Ectodermal cell (in vitro differentiated cells): ENCODE measurements around the gene PKD2L1.
"Not testable (repeated sequence)": the region's sequence is repeated elsewhere in the genome, so short reads cannot be mapped to it uniquely, and the experiment has no call there.

Experiments
- H3K27ac ChIP-seq: 2 replicates; pipeline ENCODE4 v1.7.0; 2013; ENCODE audit warnings: mild to moderate bottlenecking, low read depth, low read length; ENCODE audit not compliant: insufficient read depth, poor library complexity, severe bottlenecking
- H3K27me3 ChIP-seq: 2 replicates; pipeline ENCODE4 v1.7.0; 2013; ENCODE audit warnings: mild to moderate bottlenecking, low read length; ENCODE audit not compliant: insufficient read depth, control insufficient read depth, poor library complexity, severe bottlenecking
- H3K36me3 ChIP-seq: one replicate; pipeline ENCODE4 v1.7.0; 2013; ENCODE audit warnings: low read length; ENCODE audit not compliant: control insufficient read depth, insufficient read depth
- H3K4me1 ChIP-seq: one replicate; pipeline ENCODE4 v1.7.0; 2013; ENCODE audit warnings: low read length; ENCODE audit not compliant: control insufficient read depth, insufficient read depth
- H3K4me3 ChIP-seq: 2 replicates; pipeline ENCODE4 v1.7.0; 2013; ENCODE audit warnings: low read depth, low read length, control low read depth; ENCODE audit not compliant: insufficient read depth
- H3K9me3 ChIP-seq: 2 replicates; pipeline ENCODE4 v1.7.0; 2013; ENCODE audit warnings: mild to moderate bottlenecking, low read length, moderate library complexity; ENCODE audit not compliant: control insufficient read depth
- WGBS, 2 experiments: methylation state at CpG; one replicate each; pipeline ENCODE4 v1.1.7; 2013; ENCODE audit warnings: missing lambda C conversion rate in 2 of 2; 5-methylcytosine and 5-hydroxymethylcytosine counted together

Gene PKD2L1

DNA sequence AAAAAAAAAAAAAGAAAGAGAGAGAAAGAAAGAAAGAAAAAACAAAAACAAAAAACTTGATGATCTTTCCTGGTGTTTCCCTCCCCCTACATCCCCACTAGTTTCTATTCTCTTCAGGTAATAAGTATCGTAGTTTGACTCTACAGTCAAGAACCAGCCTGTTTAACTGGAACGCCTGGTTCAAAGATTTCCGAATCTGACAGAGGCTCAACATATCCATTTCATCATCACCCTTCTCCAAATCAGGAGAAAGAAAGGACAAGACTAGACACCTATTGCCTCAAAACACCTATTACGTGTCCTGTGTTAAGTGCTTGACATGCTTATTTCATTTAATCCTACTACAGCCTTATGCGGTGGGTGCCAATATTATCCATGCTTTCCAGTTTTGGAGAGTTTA is 23.2 kb downstream of the PKD2L1 start:
- Histone ChIP-seq H3K36me3 (no peaks in the 10 kb centered on the region), H3K9me3 (no peaks in the 10 kb centered on the region), H3K27me3 (peaks cover 25% of the 10 kb centered on the region), H3K4me3 (no peak overlapping the region), H3K4me1 (no peaks in the 10 kb centered on the region), H3K27ac (no peak overlapping the region)
- 90 to 92% methylated on average over 5 of the region's 5 CpGs for WGBS, 2 experiments

DNA sequence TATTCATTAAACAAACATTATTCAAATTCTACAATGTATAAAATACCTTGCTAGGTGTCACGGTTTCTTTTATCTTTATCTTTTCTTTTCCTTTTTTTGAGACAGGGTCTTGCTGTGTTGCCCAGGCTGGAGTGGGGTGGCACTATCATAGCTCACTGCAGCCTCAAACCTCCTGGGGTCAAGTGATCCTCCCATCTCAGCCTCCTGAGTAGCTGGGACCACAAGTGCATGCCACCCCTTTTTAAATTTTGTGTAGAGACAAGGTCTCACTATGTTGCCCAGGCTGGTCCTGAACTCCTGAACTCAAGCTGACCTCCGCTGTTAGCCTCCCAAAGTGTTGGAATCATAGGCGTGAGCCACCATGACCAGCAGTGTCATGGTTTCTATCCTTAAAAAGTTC is 25.6 kb downstream of the PKD2L1 start:
- no peak overlapping the region for H3K27ac ChIP-seq
- no peaks in the 10 kb centered on the region for H3K36me3 ChIP-seq
- WGBS, 2 experiments = 88 to 91% methylated on average over 3 of the region's 3 CpGs
- H3K4me3 ChIP-seq = no peak overlapping the region
- no peaks in the 10 kb centered on the region for H3K4me1 ChIP-seq
- H3K9me3 ChIP-seq = no peaks in the 10 kb centered on the region
- peaks cover 12% of the 10 kb centered on the region for H3K27me3 ChIP-seq

- WGBS, 2 experiments = 49 to 55% methylated on average over 4 to 7 of the region's 7 CpGs
Observed at GRCh38 chr10:100303724-100304319, 26.2 kb downstream of the PKD2L1 start.

DNA sequence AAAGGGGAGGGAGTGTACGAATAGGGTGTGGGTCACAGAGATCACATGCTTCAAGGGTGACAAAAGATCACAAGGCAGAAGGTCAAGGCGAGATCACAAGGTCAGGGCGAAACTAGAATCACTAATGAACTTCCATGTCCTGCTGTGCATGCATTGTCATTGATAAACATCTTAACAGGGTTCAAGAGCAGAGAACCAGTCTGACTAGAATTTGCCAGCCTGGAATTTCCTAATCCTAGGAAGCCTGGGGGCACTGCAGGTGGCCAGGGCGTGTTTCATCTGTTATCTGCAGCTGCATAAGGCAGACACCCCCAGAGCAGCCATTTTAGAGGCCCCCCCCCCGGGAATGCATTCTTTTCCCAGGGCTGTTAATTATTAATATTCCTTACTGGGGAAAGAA is 28.9 kb downstream of the PKD2L1 start:
- H3K27me3 ChIP-seq, H3K4me1 ChIP-seq, H3K36me3 ChIP-seq, H3K4me3 ChIP-seq, H3K27ac ChIP-seq, H3K9me3 ChIP-seq: not testable (repeated sequence)
- WGBS, 2 experiments = 59 to 62% methylated on average over 4 to 5 of the region's 5 CpGs

More at GRCh38 chr10:100303724-100304319, 26.2 kb downstream of the PKD2L1 start:
- Histone ChIP-seq H3K27ac (no peak overlapping the region), H3K27me3 (peaks cover 12% of the 10 kb centered on the region), H3K36me3 (no peaks in the 10 kb centered on the region), H3K9me3 (no peaks in the 10 kb centered on the region), H3K4me1 (no peaks in the 10 kb centered on the region), H3K4me3 (no peak overlapping the region)

DNA sequence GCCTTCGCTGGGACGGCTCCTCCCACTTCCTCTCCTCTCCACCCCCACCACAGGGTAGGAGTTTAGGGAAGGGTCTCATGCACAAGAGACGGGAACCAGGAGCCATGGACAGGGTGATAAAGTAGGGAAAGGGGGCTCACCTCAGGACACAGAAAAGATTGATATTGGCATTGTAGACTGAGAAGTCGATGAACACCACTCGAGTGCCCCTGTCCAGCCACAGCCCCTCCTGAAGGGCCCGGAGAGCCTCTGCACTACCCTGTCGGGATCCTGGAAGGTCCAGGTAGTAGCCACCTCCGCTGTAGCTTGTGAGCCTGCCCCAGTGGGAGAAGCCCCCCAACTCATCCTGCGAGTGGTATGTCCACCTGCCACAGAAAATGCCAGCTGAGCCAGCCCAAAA is 32.8 kb downstream of the PKD2L1 start:
- H3K27me3 ChIP-seq = peaks cover 11% of the 10 kb centered on the region
- no peak overlapping the region for H3K27ac ChIP-seq
- H3K36me3 ChIP-seq = no peaks in the 10 kb centered on the region
- WGBS, 2 experiments = 88 to 91% methylated on average over 7 of the region's 9 CpGs
- H3K9me3 ChIP-seq = no peaks in the 10 kb centered on the region
- H3K4me3 ChIP-seq = no peak overlapping the region
- no peaks in the 10 kb centered on the region for H3K4me1 ChIP-seq

DNA sequence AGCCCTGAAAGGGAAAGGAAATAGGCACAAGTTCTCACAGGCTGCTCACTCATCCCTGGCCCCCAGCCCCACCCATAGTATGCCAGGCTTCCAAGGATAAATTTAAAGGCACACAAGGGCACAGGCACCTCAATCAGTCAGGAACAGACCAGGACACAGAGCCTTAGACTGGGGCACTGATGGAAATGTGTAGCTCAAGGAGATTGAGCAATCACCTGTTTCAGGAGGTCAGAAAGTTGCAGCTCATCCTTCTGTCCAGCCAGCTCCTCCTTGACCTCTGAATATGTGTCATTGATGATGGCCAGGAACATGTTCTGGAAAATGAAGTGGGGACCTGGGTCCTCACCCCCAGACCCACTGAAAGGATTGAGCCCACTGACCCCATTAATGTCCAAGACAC is 37.0 kb downstream of the PKD2L1 start:
- Histone ChIP-seq H3K27me3 (peaks cover 11% of the 10 kb centered on the region), H3K9me3 (no peaks in the 10 kb centered on the region), H3K27ac (no peak overlapping the region), H3K4me1 (no peaks in the 10 kb centered on the region), H3K36me3 (no peaks in the 10 kb centered on the region), H3K4me3 (no peak overlapping the region)

DNA sequence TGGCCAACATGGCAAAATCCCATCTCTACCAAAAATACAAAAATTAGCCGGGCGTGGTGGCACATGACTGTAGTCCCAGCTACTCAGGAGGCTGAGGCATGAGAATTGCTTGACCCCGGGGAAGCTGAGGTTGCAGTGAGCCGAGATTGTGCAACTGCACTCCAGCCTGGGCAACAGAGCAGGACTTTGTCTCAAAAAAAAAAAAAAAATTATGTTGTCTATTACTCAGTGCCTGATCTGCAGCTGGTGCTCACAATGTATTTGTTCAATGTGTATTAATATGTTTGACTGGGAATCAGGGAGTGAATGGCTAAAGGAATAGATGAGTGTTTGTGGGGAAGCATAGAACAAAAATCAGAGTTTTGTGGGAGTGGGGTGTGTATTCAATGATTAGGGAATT is 37.7 kb downstream of the PKD2L1 start:
- WGBS, 2 experiments = 84 to 93% methylated on average over 4 of the region's 4 CpGs
- peaks cover 11% of the 10 kb centered on the region for H3K27me3 ChIP-seq

GRCh38 chr10:100291356-100291755 is 38.7 kb downstream of the PKD2L1 start:
- Histone ChIP-seq H3K4me3 (no peak overlapping the region), H3K4me1 (no peaks in the 10 kb centered on the region), H3K27me3 (peaks cover 7% of the 10 kb centered on the region), H3K9me3 (no peaks in the 10 kb centered on the region), H3K36me3 (no peaks in the 10 kb centered on the region), H3K27ac (no peak overlapping the region)
- 85 to 87% methylated on average over 3 of the region's 3 CpGs for WGBS, 2 experiments

More for the DNA sequence above, 37.7 kb downstream of the PKD2L1 start:
- not testable (repeated sequence) for H3K4me1 ChIP-seq, H3K36me3 ChIP-seq, H3K27ac ChIP-seq, H3K4me3 ChIP-seq, H3K9me3 ChIP-seq

DNA sequence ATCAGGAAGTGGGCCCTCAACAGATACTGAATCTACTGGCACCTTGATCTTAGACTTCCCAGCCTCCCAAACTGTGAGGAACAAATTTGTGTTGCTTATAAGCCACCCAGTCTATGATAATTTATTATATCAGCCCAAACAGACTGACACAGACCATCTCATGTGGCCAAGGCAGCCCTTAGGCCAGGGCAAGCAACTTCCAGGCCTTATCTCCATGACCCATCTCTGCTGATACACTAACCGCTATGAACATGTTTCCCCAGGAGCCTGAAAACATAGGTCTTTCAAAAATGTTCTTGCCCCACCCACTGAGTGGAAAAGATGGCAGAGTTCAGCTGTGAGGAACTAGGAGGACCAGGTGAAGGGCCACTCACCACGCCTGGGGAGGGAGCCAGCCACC is 40.4 kb downstream of the PKD2L1 start:
- H3K27me3 ChIP-seq = peaks cover 7% of the 10 kb centered on the region
- no peak overlapping the region for H3K27ac ChIP-seq
- H3K4me1 ChIP-seq = no peaks in the 10 kb centered on the region
- 88 to 89% methylated on average over 2 of the region's 2 CpGs for WGBS, 2 experiments
- no peaks in the 10 kb centered on the region for H3K36me3 ChIP-seq
- no peak overlapping the region for H3K4me3 ChIP-seq
- H3K9me3 ChIP-seq = no peaks in the 10 kb centered on the region

DNA sequence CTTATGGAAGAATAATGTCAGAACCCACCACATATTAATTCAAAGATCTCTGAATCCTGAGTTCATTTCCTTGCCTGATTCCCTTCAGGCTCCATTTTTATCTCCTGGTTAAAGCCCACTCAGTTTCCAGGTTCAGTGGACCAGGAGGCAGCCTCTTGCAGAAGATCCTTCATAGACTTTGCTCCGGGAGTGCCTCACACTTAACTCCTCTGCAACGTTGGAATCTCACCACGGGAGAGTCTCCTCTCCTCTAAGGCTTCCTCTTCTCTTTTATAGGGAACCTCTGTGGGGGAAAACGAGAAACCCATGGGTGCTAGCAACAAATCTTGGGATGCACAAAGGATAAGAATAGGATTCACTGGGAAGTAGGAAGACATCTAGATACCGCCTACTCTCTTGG is 41.8 kb downstream of the PKD2L1 start:
- H3K4me1 ChIP-seq = no peaks in the 10 kb centered on the region
- no peaks in the 10 kb centered on the region for H3K27me3 ChIP-seq
- H3K36me3 ChIP-seq = no peaks in the 10 kb centered on the region
- H3K9me3 ChIP-seq = no peaks in the 10 kb centered on the region
- 86 to 88% methylated on average over 5 of the region's 5 CpGs for WGBS, 2 experiments
- no peak overlapping the region for H3K27ac ChIP-seq
- H3K4me3 ChIP-seq = no peak overlapping the region

DNA sequence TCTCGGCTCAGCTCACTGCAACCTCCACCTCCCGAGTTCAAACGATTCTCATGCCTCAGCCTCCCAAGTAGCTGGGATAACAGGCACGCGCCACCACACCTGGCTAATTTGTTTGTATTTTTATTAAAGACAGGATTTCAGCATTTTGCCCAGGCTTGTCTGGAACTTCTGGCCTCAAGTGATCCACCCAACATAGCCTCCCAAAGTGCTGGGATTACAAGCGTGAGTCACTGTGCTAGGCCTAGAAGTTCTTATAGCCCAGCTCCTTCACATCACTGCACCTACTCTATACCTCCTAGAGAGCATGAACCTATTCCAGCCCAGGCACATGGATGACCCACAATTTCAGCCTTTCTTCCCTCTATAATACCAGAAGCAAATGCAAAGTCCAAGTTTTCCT is 42.3 kb downstream of the PKD2L1 start:
- Histone ChIP-seq H3K9me3 (no peaks in the 10 kb centered on the region), H3K27ac (no peak overlapping the region), H3K4me3 (no peak overlapping the region), H3K4me1 (no peaks in the 10 kb centered on the region), H3K36me3 (no peaks in the 10 kb centered on the region), H3K27me3 (no peaks in the 10 kb centered on the region)
- WGBS, 2 experiments = 94 to 96% methylated on average over 6 of the region's 6 CpGs
